GM21528 (cell line): ENCODE results near the gene KATNAL2.
A peak's percentile ranks its signal among the peaks of the same experiment; 100 is the strongest.
"Not testable (repeated sequence)": the region's sequence is repeated elsewhere in the genome, so short reads cannot be mapped to it uniquely, and the experiment has no call there.

Experiments used
- ATAC-seq: cut with Tn5 transposase; IDR thresholded peaks from one replicate; pipeline ENCODE4 v1.9.1; 2021; ENCODE audit warnings: mild to moderate bottlenecking, moderate library complexity; ENCODE audit not compliant: unreplicated experiment, low FRiP score

Gene KATNAL2

GRCh38 chr18:46939337-46939963, 22.0 kb downstream of the KATNAL2 start:
- no peak for ATAC-seq

GRCh38 chr18:46939998-46940571, 22.7 kb downstream of the KATNAL2 start:
- ATAC-seq: no peak

GRCh38 chr18:46942646-46943045, 25.2 kb downstream of the KATNAL2 start:
- no peak for ATAC-seq

- peak; percentile 99 for ATAC-seq
Observed at GRCh38 chr18:46946656-46947282, 29.4 kb downstream of the KATNAL2 start.

- ATAC-seq: no peak
Observed at GRCh38 chr18:46950064-46950656, 32.8 kb downstream of the KATNAL2 start.

- ATAC-seq: no peak
Observed at GRCh38 chr18:46953195-46953594, 35.8 kb downstream of the KATNAL2 start.

GRCh38 chr18:46958209-46958608, 40.8 kb downstream of the KATNAL2 start:
- ATAC-seq: no peak

GRCh38 chr18:46963656-46964578, 46.5 kb downstream of the KATNAL2 start:
- not testable (repeated sequence) for ATAC-seq

- ATAC-seq: not testable (repeated sequence)
Observed at GRCh38 chr18:46964579-46965293, 47.3 kb downstream of the KATNAL2 start.

- not testable (repeated sequence) for ATAC-seq
Observed at GRCh38 chr18:46966266-46966665, 48.9 kb downstream of the KATNAL2 start.

GRCh38 chr18:46969551-46969950, 52.1 kb downstream of the KATNAL2 start:
- not testable (repeated sequence) for ATAC-seq

- ATAC-seq: not testable (repeated sequence)
Observed at GRCh38 chr18:47019870-47020269, 102.5 kb downstream of the KATNAL2 start.

GRCh38 chr18:47020757-47021156, 103.4 kb downstream of the KATNAL2 start:
- not testable (repeated sequence) for ATAC-seq

GRCh38 chr18:47022821-47023220, 105.4 kb downstream of the KATNAL2 start:
- not testable (repeated sequence) for ATAC-seq

- not testable (repeated sequence) for ATAC-seq
Observed at GRCh38 chr18:47023769-47024465, 106.5 kb downstream of the KATNAL2 start.

- not testable (repeated sequence) for ATAC-seq
Observed at GRCh38 chr18:47025557-47026174, 108.3 kb downstream of the KATNAL2 start.

- not testable (repeated sequence) for ATAC-seq
Observed at GRCh38 chr18:47028738-47029137, 111.3 kb downstream of the KATNAL2 start.

- not testable (repeated sequence) for ATAC-seq
Observed at GRCh38 chr18:47029684-47030353, 112.4 kb downstream of the KATNAL2 start.
